ENCODE data around the gene MMP14. TPM values are rescaled to one million over a fixed set of nuclear protein-coding genes. Genes with fewer than 3 reads are reported as not detected.

MMP14 gene
- total and polyA plus RNA-seq, 2 of the 13 experiments (the other 11 are each of a cell fraction or from before 2014, with no cell fraction given), result 5.2 to 9.8 TPM

DNA sequence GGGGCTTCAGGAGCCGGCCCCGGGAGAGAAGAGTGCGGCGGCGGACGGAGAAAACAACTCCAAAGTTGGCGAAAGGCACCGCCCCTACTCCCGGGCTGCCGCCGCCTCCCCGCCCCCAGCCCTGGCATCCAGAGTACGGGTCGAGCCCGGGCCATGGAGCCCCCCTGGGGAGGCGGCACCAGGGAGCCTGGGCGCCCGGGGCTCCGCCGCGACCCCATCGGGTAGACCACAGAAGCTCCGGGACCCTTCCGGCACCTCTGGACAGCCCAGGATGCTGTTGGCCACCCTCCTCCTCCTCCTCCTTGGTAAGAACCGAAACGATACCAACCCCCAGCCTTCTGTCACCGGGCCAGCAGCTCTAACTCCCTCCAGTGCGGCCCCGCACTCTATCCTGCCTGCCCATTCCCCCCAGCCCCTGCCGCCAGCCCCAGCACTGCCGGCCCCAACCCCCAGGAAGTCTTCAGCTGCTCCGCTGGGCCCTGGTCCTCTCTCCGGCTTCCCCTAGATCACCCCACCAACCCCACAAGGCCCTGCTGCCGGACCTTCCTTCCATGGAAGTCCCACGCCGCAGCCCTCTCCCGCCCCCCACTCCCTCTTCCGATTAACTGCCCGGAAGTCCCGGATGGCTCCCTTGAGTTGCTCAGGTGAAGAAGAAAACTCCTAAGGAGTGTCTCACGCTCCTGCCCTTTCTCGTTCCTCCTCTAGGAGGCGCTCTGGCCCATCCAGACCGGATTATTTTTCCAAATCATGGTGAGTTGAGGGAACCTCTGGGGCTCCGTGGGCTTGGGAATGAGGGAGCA is 35.8 kb downstream of the MMP14 start:
- no peaks in the 10 kb centered on the region for H3K9me3 ChIP-seq (ENCODE audit: low read length)
- H3K27me3 ChIP-seq (ENCODE audit: control insufficient read depth in 1 of 2, insufficient read depth in 2 of 2, low read length in 2 of 2), result no peaks in the 10 kb centered on the region; a peak in 1 of 5 replicates
- peak; percentile 79 for FAIRE-seq
- CTCF ChIA-PET (ENCODE audit: low intra/inter-chr PET ratio, low total read pairs), result interaction anchor here (0.6 to 3.1 kb wide), 7 partner anchors 19 to 315 kb away, joined by 3 to 46 read pairs (median 7); partner anchors contain the start of gene HAUS4
- POLR2A ChIA-PET, result interaction anchor here (0.6 to 4.4 kb wide), 23 partner anchors 10 to 1243 kb away, joined by 3 to 53 read pairs (median 9); partner anchors contain the start of genes ACIN1, AJUBA, C14orf119 and DAD1
- peak overlapping the region; percentile 76 for H3K9ac ChIP-seq (ENCODE audit: insufficient read depth, low read depth, low read length)
- peaks cover 35% of the 10 kb centered on the region for H3K4me1 ChIP-seq (ENCODE audit: insufficient read depth, low read length)
- H3K36me3 ChIP-seq (replicated peaks in 1 of 2; ENCODE audit: control insufficient read depth in 1 of 2, insufficient read depth in 2 of 2, low read length in 2 of 2), result peaks cover 14% of the 10 kb centered on the region in 2 experiments; a peak in 4 of 5 replicates
- peak overlapping the region; percentile 66 to 93 (median 82) for H3K4me3 ChIP-seq (replicated peaks in 1 of 3; ENCODE audit: insufficient read depth in 1 of 3, low read depth in 2 of 3, low read length in 3 of 3)
- intact Hi-C loops (cut with micrococcal nuclease; ENCODE audit: unreplicated experiment) (loop anchor here (1.0 to 5.0 kb wide), 3 partner anchors 28 to 110 kb away; partner anchors contain the start of genes AJUBA and OXA1L), in situ Hi-C loops (cut with HindIII; ENCODE audit: extremely low pct_ligation_motif_present, low pct_unique_long_range_greater_than_20kb) (no loop called here)
- no TSS peak for BruUV-seq (replicated peaks)
- DNase-seq (ENCODE audit: low spot score), result peak; percentile 84
- H3K27ac ChIP-seq (ENCODE audit: extremely low read length, insufficient read depth, low read length), result peak overlapping the region; percentile 85
- no peaks in the 10 kb centered on the region for H3K79me2 ChIP-seq (ENCODE audit: insufficient read depth, low read length)
- ATAC-seq, result peak; percentile 62
- no peak overlapping the region for H2AFZ ChIP-seq (ENCODE audit: low read length)
- H3K4me2 ChIP-seq (ENCODE audit: low read depth, low read length), result peak overlapping the region; percentile 95
- H4K20me1 ChIP-seq (ENCODE audit: insufficient read depth, low read length), result no peaks in the 10 kb centered on the region
- WGBS (ENCODE audit: low lambda C conversion rate), result 2% methylated on average over 42 of the region's 45 CpGs
- peak; percentile 16; the same call in 1 of the 2 replicates for TF ChIP-seq HIVEP1 (CRISPR knock-in tag; IDR thresholded peaks at IDR 0.05)
- TF ChIP-seq ARNT (IDR thresholded peaks at IDR 0.05), result no peak
- peak; percentile 66 for TF ChIP-seq HNRNPLL (IDR thresholded peaks at IDR 0.05; ENCODE audit: low read depth, low read length, poor library complexity, severe bottlenecking)
- no peak; the same call in 1 of the 2 replicates for TF ChIP-seq ZNF777 (CRISPR knock-in tag; IDR thresholded peaks at IDR 0.05)
- no peak for TF ChIP-seq SIX4 (CRISPR knock-in tag; IDR thresholded peaks at IDR 0.05)
- TF ChIP-seq ZNF160 (CRISPR knock-in tag; IDR thresholded peaks at IDR 0.05), result peak; percentile 59; the same call in 1 of the 2 replicates
- no peak for TF ChIP-seq ZNF607 (CRISPR knock-in tag; IDR thresholded peaks at IDR 0.05; ENCODE audit: borderline replicate concordance)
- TF ChIP-seq ZNF563 (CRISPR knock-in tag; IDR thresholded peaks at IDR 0.05), result peak; percentile 28
- peak; percentile 78 for TF ChIP-seq MIER3 (CRISPR knock-in tag; IDR thresholded peaks at IDR 0.05; ENCODE audit: borderline replicate concordance)
- no peak for TF ChIP-seq PHF21A (CRISPR knock-in tag; IDR thresholded peaks at IDR 0.05)
- TF ChIP-seq, protein P1, sequence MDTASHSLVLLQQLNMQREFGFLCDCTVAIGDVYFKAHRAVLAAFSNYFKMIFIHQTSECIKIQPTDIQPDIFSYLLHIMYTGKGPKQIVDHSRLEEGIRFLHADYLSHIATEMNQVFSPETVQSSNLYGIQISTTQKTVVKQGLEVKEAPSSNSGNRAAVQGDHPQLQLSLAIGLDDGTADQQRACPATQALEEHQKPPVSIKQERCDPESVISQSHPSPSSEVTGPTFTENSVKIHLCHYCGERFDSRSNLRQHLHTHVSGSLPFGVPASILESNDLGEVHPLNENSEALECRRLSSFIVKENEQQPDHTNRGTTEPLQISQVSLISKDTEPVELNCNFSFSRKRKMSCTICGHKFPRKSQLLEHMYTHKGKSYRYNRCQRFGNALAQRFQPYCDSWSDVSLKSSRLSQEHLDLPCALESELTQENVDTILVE (CRISPR knock-in tag; IDR thresholded peaks at IDR 0.05), result no peak; the same call in 1 of the 2 replicates
- no peak for TF ChIP-seq ZMAT3 (CRISPR knock-in tag; conservative IDR thresholded peaks at IDR 0.05)
- TF ChIP-seq CBX2 (IDR thresholded peaks at IDR 0.05; ENCODE audit: low read depth, low read length), result no peak
- no peak for TF ChIP-seq CBX2 (CRISPR knock-in tag; IDR thresholded peaks at IDR 0.05; ENCODE audit: low read depth)
- peak; percentile 28; the same call in 1 of the 2 replicates for TF ChIP-seq ETV5 (CRISPR knock-in tag; IDR thresholded peaks at IDR 0.05; ENCODE audit: borderline replicate concordance)
- no peak for TF ChIP-seq ZNF367 (CRISPR knock-in tag; IDR thresholded peaks at IDR 0.05; ENCODE audit: borderline replicate concordance)
- no peak for TF ChIP-seq ZFP82 (CRISPR knock-in tag; IDR thresholded peaks at IDR 0.05; ENCODE audit: borderline replicate concordance)
- TF ChIP-seq BORCS8-MEF2B (CRISPR knock-in tag; IDR thresholded peaks at IDR 0.05), result peak; percentile 68; the same call in 1 of the 2 replicates
- no peak for TF ChIP-seq ZNF552 (CRISPR knock-in tag; IDR thresholded peaks at IDR 0.05; ENCODE audit: borderline replicate concordance)
- TF ChIP-seq, protein P2, sequence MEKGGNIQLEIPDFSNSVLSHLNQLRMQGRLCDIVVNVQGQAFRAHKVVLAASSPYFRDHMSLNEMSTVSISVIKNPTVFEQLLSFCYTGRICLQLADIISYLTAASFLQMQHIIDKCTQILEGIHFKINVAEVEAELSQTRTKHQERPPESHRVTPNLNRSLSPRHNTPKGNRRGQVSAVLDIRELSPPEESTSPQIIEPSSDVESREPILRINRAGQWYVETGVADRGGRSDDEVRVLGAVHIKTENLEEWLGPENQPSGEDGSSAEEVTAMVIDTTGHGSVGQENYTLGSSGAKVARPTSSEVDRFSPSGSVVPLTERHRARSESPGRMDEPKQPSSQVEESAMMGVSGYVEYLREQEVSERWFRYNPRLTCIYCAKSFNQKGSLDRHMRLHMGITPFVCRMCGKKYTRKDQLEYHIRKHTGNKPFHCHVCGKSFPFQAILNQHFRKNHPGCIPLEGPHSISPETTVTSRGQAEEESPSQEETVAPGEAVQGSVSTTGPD (CRISPR knock-in tag; IDR thresholded peaks at IDR 0.05), result no peak
- TF ChIP-seq HNRNPL (IDR thresholded peaks at IDR 0.05; ENCODE audit: low read depth, low read length), result no peak
- no peak for TF ChIP-seq ZBTB7B (CRISPR knock-in tag; IDR thresholded peaks at IDR 0.05)
- no peak for TF ChIP-seq MTA3 (CRISPR knock-in tag; IDR thresholded peaks at IDR 0.05)
- TF ChIP-seq SNRNP70 (IDR thresholded peaks at IDR 0.05; ENCODE audit: low read depth, low read length), result no peak
